Breast epithelium (tissue), 3 donors: ENCODE results near the gene COX17.

ENCODE experiments used
- POLR2AphosphoS5 ChIP-seq, 3 donors: sonication (generic); formaldehyde crosslinking; IDR thresholded peaks; one replicate each; pipeline ENCODE4 v1.6.1; 2017; ENCODE audit warnings: antibody characterized with exemption in 3 of 3
- TF ChIP-seq, protein P1 (sequence below), 3 donors: fragments of 450-650 bp; IDR thresholded peaks; one replicate each; pipeline ENCODE4 v1.5.1; 2016 to 2017; ENCODE audit warnings: antibody characterized with exemption in 3 of 3, mild to moderate bottlenecking in 3 of 3, moderate library complexity in 3 of 3

DNA sequence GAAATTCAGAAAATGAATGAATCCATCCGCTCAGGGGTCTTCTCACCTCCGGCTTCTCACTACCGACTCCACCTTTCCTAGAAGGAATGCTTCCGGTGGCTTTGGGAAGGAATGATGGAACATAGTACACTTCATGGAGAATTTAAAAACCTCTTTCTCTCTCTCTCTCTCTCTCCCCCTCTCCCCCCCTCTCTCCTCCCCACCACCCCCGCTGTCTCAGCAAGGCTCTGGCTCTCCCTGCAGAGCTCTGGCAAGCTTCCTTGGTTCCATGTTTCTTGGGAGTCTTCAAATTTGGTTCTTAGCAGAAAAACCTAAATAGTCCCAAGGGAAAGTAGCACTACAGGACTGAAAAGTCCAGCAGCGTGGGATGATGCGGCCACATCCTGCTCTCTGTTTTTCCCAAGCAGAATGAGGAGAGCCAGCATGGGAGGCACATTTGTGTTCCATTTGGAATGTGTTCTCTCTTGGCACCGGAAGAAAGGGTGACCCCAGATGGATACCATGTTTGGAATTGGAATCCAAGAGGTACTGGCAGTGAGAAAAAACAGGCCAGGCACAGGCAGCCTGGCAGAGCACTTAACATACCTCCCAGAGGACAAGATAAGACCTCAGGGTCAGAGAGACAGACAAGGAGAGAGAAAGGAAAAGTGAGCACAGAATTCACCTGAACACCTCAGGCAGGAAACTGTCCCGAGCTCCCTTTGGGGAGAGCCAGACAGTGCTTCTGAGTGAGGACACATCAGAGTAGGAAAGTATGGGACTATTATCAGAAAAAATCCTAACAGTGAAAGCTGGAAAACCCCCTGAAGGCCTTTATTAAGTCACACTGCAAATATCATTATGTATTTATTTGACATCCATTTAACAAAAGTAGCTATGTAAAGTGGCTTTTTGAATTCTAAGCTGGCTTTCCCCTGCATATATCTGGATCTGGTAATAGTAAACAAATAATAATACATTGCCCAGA lies 16.4 kb downstream of the COX17 start, which contains the start of gene POPDC2:
- TF ChIP-seq, protein P1, sequence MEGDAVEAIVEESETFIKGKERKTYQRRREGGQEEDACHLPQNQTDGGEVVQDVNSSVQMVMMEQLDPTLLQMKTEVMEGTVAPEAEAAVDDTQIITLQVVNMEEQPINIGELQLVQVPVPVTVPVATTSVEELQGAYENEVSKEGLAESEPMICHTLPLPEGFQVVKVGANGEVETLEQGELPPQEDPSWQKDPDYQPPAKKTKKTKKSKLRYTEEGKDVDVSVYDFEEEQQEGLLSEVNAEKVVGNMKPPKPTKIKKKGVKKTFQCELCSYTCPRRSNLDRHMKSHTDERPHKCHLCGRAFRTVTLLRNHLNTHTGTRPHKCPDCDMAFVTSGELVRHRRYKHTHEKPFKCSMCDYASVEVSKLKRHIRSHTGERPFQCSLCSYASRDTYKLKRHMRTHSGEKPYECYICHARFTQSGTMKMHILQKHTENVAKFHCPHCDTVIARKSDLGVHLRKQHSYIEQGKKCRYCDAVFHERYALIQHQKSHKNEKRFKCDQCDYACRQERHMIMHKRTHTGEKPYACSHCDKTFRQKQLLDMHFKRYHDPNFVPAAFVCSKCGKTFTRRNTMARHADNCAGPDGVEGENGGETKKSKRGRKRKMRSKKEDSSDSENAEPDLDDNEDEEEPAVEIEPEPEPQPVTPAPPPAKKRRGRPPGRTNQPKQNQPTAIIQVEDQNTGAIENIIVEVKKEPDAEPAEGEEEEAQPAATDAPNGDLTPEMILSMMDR (IDR thresholded peaks at IDR 0.05) = no peak
- peak in 1 of 3 donors; percentile 42 for TF ChIP-seq POLR2AphosphoS5 (IDR thresholded peaks at IDR 0.05)
